ENCODE results near the gene FAR2.

FAR2 gene

DNA sequence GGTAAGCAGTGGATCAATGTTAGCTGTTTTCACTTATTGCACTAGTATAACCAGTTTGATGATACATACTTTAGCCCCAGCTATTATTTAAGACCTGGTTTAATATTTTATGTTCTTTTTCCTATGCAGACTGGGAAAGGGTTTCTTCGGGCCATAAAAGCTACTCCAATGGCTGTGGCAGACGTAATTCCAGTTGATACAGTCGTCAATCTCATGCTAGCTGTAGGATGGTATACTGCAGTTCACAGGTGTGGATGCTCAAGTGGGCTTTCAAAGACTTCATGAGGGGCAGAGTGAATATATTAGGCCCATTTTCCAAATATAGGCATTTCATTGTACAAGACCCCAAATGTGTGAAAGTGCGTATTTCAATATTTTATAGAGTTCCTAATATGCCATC, 161.8 kb downstream of the FAR2 start:
- Histone ChIP-seq H4K91ac (ENCODE audit: low read length) (no peak overlapping the region), H3K18ac (ENCODE audit: low read depth in 1 of 2, low read length in 2 of 2) (no peak overlapping the region), H3K14ac (ENCODE audit: low read length in 2 of 2) (no peak overlapping the region), H3K9me3 (ENCODE audit: control insufficient read depth, low read length) (no peaks in the 10 kb centered on the region), H3K27ac (ENCODE audit: low read length, poor library complexity, severe bottlenecking) (no peak overlapping the region), H2BK5ac (ENCODE audit: low read depth, low read length, poor library complexity, severe bottlenecking) (no peak overlapping the region), H2AK5ac (ENCODE audit: low read length, severe bottlenecking) (no peak overlapping the region), H2BK120ac (ENCODE audit: low read depth, low read length) (no peak overlapping the region), H3K27me3 (ENCODE audit: control insufficient read depth in 1 of 2, insufficient read depth in 1 of 2, low read length in 2 of 2) (no peaks in the 10 kb centered on the region), H3K23ac (ENCODE audit: low read length in 2 of 2) (no peak overlapping the region), H3K4me2 (ENCODE audit: low read length, poor library complexity, severe bottlenecking) (no peak overlapping the region), H4K8ac (ENCODE audit: low read length) (no peak overlapping the region), H3K4me1 (ENCODE audit: control insufficient read depth, insufficient read depth, low read depth, low read length) (no peaks in the 10 kb centered on the region), H3K36me3 (ENCODE audit: control insufficient read depth in 1 of 2, insufficient read depth in 2 of 2, low read depth in 1 of 2, low read length in 2 of 2) (peaks cover 0 to 31% of the 10 kb centered on the region in 2 experiments), H3K9ac (ENCODE audit: low read length) (no peak overlapping the region), H2BK12ac (ENCODE audit: low read length in 2 of 2) (no peak overlapping the region), H3K79me1 (replicated peaks; ENCODE audit: low read length, poor library complexity, severe bottlenecking) (no peaks in the 10 kb centered on the region), H3K4ac (ENCODE audit: low read depth in 1 of 2, low read length in 2 of 2) (no peak overlapping the region), H2AFZ (ENCODE audit: low read depth, low read length) (no peak overlapping the region), H3K4me3 (ENCODE audit: insufficient read depth in 1 of 2, low read depth in 1 of 2, low read length in 2 of 2) (no peak overlapping the region), H2BK15ac (ENCODE audit: low read depth, poor library complexity, severe bottlenecking) (no peak overlapping the region)
- 98% methylated on average over 3 of the region's 4 CpGs for WGBS
- no peak for DNase-seq

DNA sequence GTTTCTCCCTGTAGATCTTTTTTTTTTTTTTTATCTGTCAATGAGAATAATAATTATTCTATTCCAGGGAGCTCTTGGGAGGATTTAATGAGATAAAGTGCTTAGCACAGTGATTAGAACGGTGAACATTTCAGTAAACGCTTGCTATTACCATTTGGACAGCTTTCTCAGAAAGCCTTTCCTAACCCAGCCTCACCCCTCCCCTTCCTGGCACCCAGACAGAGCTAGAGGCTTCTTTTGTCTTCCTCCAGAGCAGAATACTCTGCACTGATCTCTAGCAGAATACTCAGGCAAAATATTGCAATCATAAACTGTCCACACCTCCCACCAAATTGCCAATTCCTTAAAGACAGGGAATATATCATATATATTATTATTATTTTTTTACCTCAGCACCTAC, 165.3 kb downstream of the FAR2 start:
- WGBS: 96% methylated on average over 2 of the region's 2 CpGs
- Histone ChIP-seq H3K9me3 (ENCODE audit: control insufficient read depth, low read length) (no peaks in the 10 kb centered on the region), H2AK5ac (ENCODE audit: low read length, severe bottlenecking) (no peak overlapping the region), H3K27ac (ENCODE audit: low read length, poor library complexity, severe bottlenecking) (no peak overlapping the region), H2BK5ac (ENCODE audit: low read depth, low read length, poor library complexity, severe bottlenecking) (no peak overlapping the region), H4K91ac (ENCODE audit: low read length) (no peak overlapping the region), H2BK12ac (ENCODE audit: low read length in 2 of 2) (no peak overlapping the region), H4K8ac (ENCODE audit: low read length) (no peak overlapping the region), H3K9ac (ENCODE audit: low read length) (no peak overlapping the region), H3K18ac (ENCODE audit: low read depth in 1 of 2, low read length in 2 of 2) (no peak overlapping the region), H3K4ac (ENCODE audit: low read depth in 1 of 2, low read length in 2 of 2) (no peak overlapping the region), H3K4me3 (ENCODE audit: insufficient read depth in 1 of 2, low read depth in 1 of 2, low read length in 2 of 2) (no peak overlapping the region), H3K79me1 (replicated peaks; ENCODE audit: low read length, poor library complexity, severe bottlenecking) (no peaks in the 10 kb centered on the region), H3K4me1 (ENCODE audit: control insufficient read depth, insufficient read depth, low read depth, low read length) (no peaks in the 10 kb centered on the region), H3K23ac (ENCODE audit: low read length in 2 of 2) (no peak overlapping the region), H2BK120ac (ENCODE audit: low read depth, low read length) (no peak overlapping the region), H3K27me3 (ENCODE audit: control insufficient read depth in 1 of 2, insufficient read depth in 1 of 2, low read length in 2 of 2) (no peaks in the 10 kb centered on the region), H3K14ac (ENCODE audit: low read length in 2 of 2) (no peak overlapping the region), H3K36me3 (ENCODE audit: control insufficient read depth in 1 of 2, insufficient read depth in 2 of 2, low read depth in 1 of 2, low read length in 2 of 2) (peaks cover 0 to 20% of the 10 kb centered on the region in 2 experiments), H2AFZ (ENCODE audit: low read depth, low read length) (no peak overlapping the region), H2BK15ac (ENCODE audit: low read depth, poor library complexity, severe bottlenecking) (no peak overlapping the region), H3K4me2 (ENCODE audit: low read length, poor library complexity, severe bottlenecking) (no peak overlapping the region)
- no peak for DNase-seq

DNA sequence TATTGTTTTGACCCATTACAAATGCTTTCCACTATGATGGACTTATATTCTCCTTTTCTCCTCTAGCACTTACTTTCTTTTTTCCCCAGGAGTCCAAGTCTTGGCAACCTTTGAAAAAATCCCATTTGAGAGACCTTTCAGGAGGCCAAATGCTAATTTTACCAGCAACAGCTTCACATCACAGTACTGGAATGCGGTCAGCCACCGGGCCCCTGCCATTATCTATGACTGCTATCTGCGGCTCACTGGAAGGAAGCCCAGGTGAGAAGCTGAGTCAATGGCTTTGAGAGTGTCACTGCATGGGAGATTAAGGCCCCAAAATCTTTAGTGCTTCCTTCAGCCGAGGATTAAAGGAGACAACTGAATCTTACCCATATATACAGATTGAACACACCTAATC, 167.7 kb downstream of the FAR2 start:
- DNase-seq: peak; percentile 19
- H2BK12ac ChIP-seq (ENCODE audit: low read length in 2 of 2): no peak overlapping the region
- no peak overlapping the region for H2BK15ac ChIP-seq (ENCODE audit: low read depth, poor library complexity, severe bottlenecking)
- no peak overlapping the region for H3K4ac ChIP-seq (ENCODE audit: low read depth in 1 of 2, low read length in 2 of 2)
- H3K9ac ChIP-seq (ENCODE audit: low read length): peak overlapping the region; percentile 15
- H4K8ac ChIP-seq (ENCODE audit: low read length): no peak overlapping the region
- H3K4me2 ChIP-seq (ENCODE audit: low read length, poor library complexity, severe bottlenecking): no peak overlapping the region
- no peaks in the 10 kb centered on the region for H3K27me3 ChIP-seq (ENCODE audit: control insufficient read depth in 1 of 2, insufficient read depth in 1 of 2, low read length in 2 of 2)
- no peak overlapping the region for H3K14ac ChIP-seq (ENCODE audit: low read length in 2 of 2)
- no peak overlapping the region for H2AK5ac ChIP-seq (ENCODE audit: low read length, severe bottlenecking)
- H3K18ac ChIP-seq (ENCODE audit: low read depth in 1 of 2, low read length in 2 of 2): no peak overlapping the region
- H3K4me1 ChIP-seq (ENCODE audit: control insufficient read depth, insufficient read depth, low read depth, low read length): peaks cover 2% of the 10 kb centered on the region
- no peak overlapping the region for H2BK5ac ChIP-seq (ENCODE audit: low read depth, low read length, poor library complexity, severe bottlenecking)
- H3K9me3 ChIP-seq (ENCODE audit: control insufficient read depth, low read length): no peaks in the 10 kb centered on the region
- H3K23ac ChIP-seq (ENCODE audit: low read length in 2 of 2): no peak overlapping the region
- H3K27ac ChIP-seq (ENCODE audit: low read length, poor library complexity, severe bottlenecking): no peak overlapping the region
- peaks cover 0 to 15% of the 10 kb centered on the region in 2 experiments for H3K36me3 ChIP-seq (ENCODE audit: control insufficient read depth in 1 of 2, insufficient read depth in 2 of 2, low read depth in 1 of 2, low read length in 2 of 2)
- H2AFZ ChIP-seq (ENCODE audit: low read depth, low read length): no peak overlapping the region
- H4K91ac ChIP-seq (ENCODE audit: low read length): no peak overlapping the region
- WGBS: 18% methylated on average over 4 of the region's 4 CpGs
- H2BK120ac ChIP-seq (ENCODE audit: low read depth, low read length): no peak overlapping the region
- no peaks in the 10 kb centered on the region for H3K79me1 ChIP-seq (replicated peaks; ENCODE audit: low read length, poor library complexity, severe bottlenecking)
- no peak overlapping the region for H3K4me3 ChIP-seq (ENCODE audit: insufficient read depth in 1 of 2, low read depth in 1 of 2, low read length in 2 of 2)

DNA sequence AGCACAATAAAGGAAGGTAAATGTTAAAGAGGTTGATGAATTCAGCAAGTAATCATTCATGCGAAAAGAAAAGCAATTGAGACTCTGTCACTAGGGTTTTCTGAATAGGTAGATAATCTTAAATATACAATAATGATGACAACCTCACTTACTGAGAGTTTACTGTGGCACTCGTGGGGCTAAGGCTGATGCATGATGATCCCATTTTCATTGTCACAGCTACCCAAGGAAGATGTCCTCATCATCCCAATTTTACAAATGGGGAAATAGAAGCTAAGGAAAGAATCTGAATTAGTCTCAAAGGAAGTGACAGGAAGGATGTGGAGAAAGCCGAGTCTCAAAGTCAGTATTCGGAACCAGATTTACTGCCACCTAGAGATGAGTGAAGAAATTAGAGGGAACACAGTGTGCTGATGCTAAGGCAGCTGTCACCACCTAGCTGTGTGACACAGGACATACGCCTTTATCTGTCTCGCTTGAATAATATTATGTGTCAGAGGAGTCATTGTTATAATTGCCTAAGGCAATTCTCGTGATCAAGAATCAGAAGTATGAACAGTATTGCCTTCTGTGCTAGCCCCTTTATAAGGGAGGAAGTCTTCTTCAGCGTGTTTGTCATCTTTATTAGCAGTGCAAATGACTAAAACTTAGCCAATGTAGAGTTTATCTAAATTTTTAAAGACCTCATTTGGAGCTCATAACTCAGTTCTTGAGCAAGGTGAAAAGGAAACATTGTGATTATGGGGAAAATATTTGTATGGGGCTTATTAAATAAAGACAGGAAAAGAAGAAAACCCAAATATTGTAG, 168.7 kb downstream of the FAR2 start:
- Histone ChIP-seq H3K23ac (ENCODE audit: low read length in 2 of 2) (no peak overlapping the region), H3K4me3 (ENCODE audit: insufficient read depth in 1 of 2, low read depth in 1 of 2, low read length in 2 of 2) (no peak overlapping the region), H2AK5ac (ENCODE audit: low read length, severe bottlenecking) (no peak overlapping the region), H3K79me1 (replicated peaks; ENCODE audit: low read length, poor library complexity, severe bottlenecking) (no peaks in the 10 kb centered on the region), H3K4me1 (ENCODE audit: control insufficient read depth, insufficient read depth, low read depth, low read length) (peaks cover 2% of the 10 kb centered on the region), H3K18ac (ENCODE audit: low read depth in 1 of 2, low read length in 2 of 2) (no peak overlapping the region), H2AFZ (ENCODE audit: low read depth, low read length) (no peak overlapping the region), H3K36me3 (ENCODE audit: control insufficient read depth in 1 of 2, insufficient read depth in 2 of 2, low read depth in 1 of 2, low read length in 2 of 2) (peaks cover 2 to 16% of the 10 kb centered on the region in 2 experiments), H4K8ac (ENCODE audit: low read length) (no peak overlapping the region), H3K4ac (ENCODE audit: low read depth in 1 of 2, low read length in 2 of 2) (no peak overlapping the region), H2BK12ac (ENCODE audit: low read length in 2 of 2) (no peak overlapping the region), H3K4me2 (ENCODE audit: low read length, poor library complexity, severe bottlenecking) (no peak overlapping the region), H3K27ac (ENCODE audit: low read length, poor library complexity, severe bottlenecking) (no peak overlapping the region), H4K91ac (ENCODE audit: low read length) (no peak overlapping the region), H2BK120ac (ENCODE audit: low read depth, low read length) (no peak overlapping the region), H3K27me3 (ENCODE audit: control insufficient read depth in 1 of 2, insufficient read depth in 1 of 2, low read length in 2 of 2) (no peaks in the 10 kb centered on the region), H2BK15ac (ENCODE audit: low read depth, poor library complexity, severe bottlenecking) (no peak overlapping the region), H3K9me3 (ENCODE audit: control insufficient read depth, low read length) (no peaks in the 10 kb centered on the region), H2BK5ac (ENCODE audit: low read depth, low read length, poor library complexity, severe bottlenecking) (no peak overlapping the region), H3K14ac (ENCODE audit: low read length in 2 of 2) (no peak overlapping the region), H3K9ac (ENCODE audit: low read length) (peak overlapping the region; percentile 28)
- WGBS: 44% methylated on average over 6 of the region's 8 CpGs
- peak; percentile 67 for DNase-seq

Data from mesenchymal stem cell (in vitro differentiated cells and primary cell).